ENCODE results near the gene SPRN. TPM values are rescaled to one million over a fixed set of nuclear protein-coding genes. Genes with fewer than 3 reads are reported as not detected.
"Not testable (repeated sequence)": the region's sequence is repeated elsewhere in the genome, so short reads cannot be mapped to it uniquely, and the experiment has no call there.

Gene SPRN
- polyA plus RNA-seq (2011; rRNA removed) = 1.1 and 1.2 TPM in 2 replicates
- 1.4 and 1.6 TPM in 2 replicates for polyA minus RNA-seq (2011; rRNA and poly(A)+ RNA removed)

- POLR2A ChIA-PET; DNase-seq (ENCODE audit: low read depth, low spot score); H3K27me3 ChIP-seq (ENCODE audit: control insufficient read depth, insufficient read depth, low read length); H3K27ac ChIP-seq (ENCODE audit: low read depth, low read length); H3K9me3 ChIP-seq (ENCODE audit: control insufficient read depth, insufficient read depth, low read length); CTCF ChIA-PET: not testable (repeated sequence)
- peak within 1 kb of the TSS; percentile 36; the same call in 1 of the 2 replicates for H3K4me3 ChIP-seq (ENCODE audit: low read depth, low read length)
These were observed at the start of gene SPRN for GRCh38 chr10:133424601-133425000. Gene SPRN (minus strand): TSS chr10:133424625. CDS start chr10:133423681, 944 bp downstream.

GRCh38 chr10:133474027-133474426 is 49.6 kb upstream of the SPRN start:
- no peak for DNase-seq (ENCODE audit: low read depth, low spot score)

GRCh38 chr10:133473270-133473669 is 48.8 kb upstream of the SPRN start:
- ChIA-PET POLR2A (no interaction called here), CTCF (no interaction called here)
- H3K27me3 ChIP-seq (ENCODE audit: control insufficient read depth, insufficient read depth, low read length) = no peaks in the 10 kb centered on the region
- no peak for DNase-seq (ENCODE audit: low read depth, low spot score)
- no peaks in the 10 kb centered on the region for H3K9me3 ChIP-seq (ENCODE audit: control insufficient read depth, insufficient read depth, low read length)
- TF ChIP-seq CTCF (IDR thresholded peaks at IDR 0.05; ENCODE audit: low read depth, low read length) = no peak
- no peak overlapping the region for H3K4me3 ChIP-seq (ENCODE audit: low read depth, low read length)
- no peak overlapping the region for H3K27ac ChIP-seq (ENCODE audit: low read depth, low read length)

More at GRCh38 chr10:133474027-133474426, 49.6 kb upstream of the SPRN start:
- no peak overlapping the region for H3K27ac ChIP-seq (ENCODE audit: low read depth, low read length)
- H3K4me3 ChIP-seq (ENCODE audit: low read depth, low read length) = no peak overlapping the region
- ChIA-PET CTCF (no interaction called here), POLR2A (no interaction called here)
- H3K9me3 ChIP-seq (ENCODE audit: control insufficient read depth, insufficient read depth, low read length) = no peaks in the 10 kb centered on the region
- no peaks in the 10 kb centered on the region for H3K27me3 ChIP-seq (ENCODE audit: control insufficient read depth, insufficient read depth, low read length)
- TF ChIP-seq CTCF (IDR thresholded peaks at IDR 0.05; ENCODE audit: low read depth, low read length) = no peak

GRCh38 chr10:133471300-133472109 is 47.1 kb upstream of the SPRN start:
- H3K4me3 ChIP-seq (ENCODE audit: low read depth, low read length) = no peak overlapping the region
- H3K27me3 ChIP-seq (ENCODE audit: control insufficient read depth, insufficient read depth, low read length) = no peaks in the 10 kb centered on the region
- no peak for DNase-seq (ENCODE audit: low read depth, low spot score)
- ChIA-PET POLR2A (no interaction called here), CTCF (no interaction called here)
- H3K27ac ChIP-seq (ENCODE audit: low read depth, low read length) = no peak overlapping the region
- H3K9me3 ChIP-seq (ENCODE audit: control insufficient read depth, insufficient read depth, low read length) = no peaks in the 10 kb centered on the region
- no peak for TF ChIP-seq CTCF (IDR thresholded peaks at IDR 0.05; ENCODE audit: low read depth, low read length)

- H3K27ac ChIP-seq (ENCODE audit: low read depth, low read length); H3K9me3 ChIP-seq (ENCODE audit: control insufficient read depth, insufficient read depth, low read length); H3K4me3 ChIP-seq (ENCODE audit: low read depth, low read length); CTCF ChIA-PET; POLR2A ChIA-PET; DNase-seq (ENCODE audit: low read depth, low spot score); H3K27me3 ChIP-seq (ENCODE audit: control insufficient read depth, insufficient read depth, low read length): not testable (repeated sequence)
These were observed 44.8 kb upstream of the SPRN start for GRCh38 chr10:133469205-133469604.

- H3K9me3 ChIP-seq (ENCODE audit: control insufficient read depth, insufficient read depth, low read length) = no peaks in the 10 kb centered on the region; the same call in 1 of the 2 replicates
- H3K27me3 ChIP-seq (ENCODE audit: control insufficient read depth, insufficient read depth, low read length) = no peaks in the 10 kb centered on the region
- ChIA-PET CTCF (no interaction called here), POLR2A (no interaction called here)
- no peak for TF ChIP-seq CTCF (IDR thresholded peaks at IDR 0.05; ENCODE audit: low read depth, low read length)
- H3K27ac ChIP-seq (ENCODE audit: low read depth, low read length) = no peak overlapping the region
- no peak for DNase-seq (ENCODE audit: low read depth, low spot score)
- no peak overlapping the region for H3K4me3 ChIP-seq (ENCODE audit: low read depth, low read length)
These were observed 43.0 kb upstream of the SPRN start for GRCh38 chr10:133467286-133467911.
